GM21825 (cell line): ENCODE results near the gene VWA8.
"Not testable (repeated sequence)": the region's sequence is repeated elsewhere in the genome, so short reads cannot be mapped to it uniquely, and the experiment has no call there.

ENCODE experiments used
- ATAC-seq: cut with Tn5 transposase; IDR thresholded peaks from one replicate; pipeline ENCODE4 v1.9.1; 2021; ENCODE audit warnings: mild to moderate bottlenecking, moderate library complexity; ENCODE audit not compliant: unreplicated experiment

VWA8 gene

GRCh38 chr13:41859565-41859964 lies 101.3 kb downstream of the VWA8 start:
- no peak for ATAC-seq

DNA sequence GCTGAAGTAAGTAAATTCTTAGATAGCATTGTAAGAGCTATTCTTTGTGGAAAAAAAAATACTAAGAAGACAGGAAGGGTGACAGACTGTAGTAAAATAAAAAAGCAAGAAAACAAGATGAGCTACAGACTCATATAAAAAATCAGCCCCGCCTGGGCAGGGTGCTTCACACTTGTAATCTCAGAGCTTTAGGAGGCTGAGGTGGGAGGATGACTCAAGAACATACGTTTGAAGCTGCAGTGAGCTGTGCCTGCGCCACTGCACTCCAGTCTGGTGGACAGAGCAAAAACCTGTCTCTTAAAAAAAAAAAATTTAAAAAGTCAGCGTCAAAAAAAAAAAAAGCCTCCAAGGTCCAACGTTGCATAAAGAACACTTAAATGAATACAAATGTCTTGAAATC lies 102.1 kb downstream of the VWA8 start:
- ATAC-seq: no peak

DNA sequence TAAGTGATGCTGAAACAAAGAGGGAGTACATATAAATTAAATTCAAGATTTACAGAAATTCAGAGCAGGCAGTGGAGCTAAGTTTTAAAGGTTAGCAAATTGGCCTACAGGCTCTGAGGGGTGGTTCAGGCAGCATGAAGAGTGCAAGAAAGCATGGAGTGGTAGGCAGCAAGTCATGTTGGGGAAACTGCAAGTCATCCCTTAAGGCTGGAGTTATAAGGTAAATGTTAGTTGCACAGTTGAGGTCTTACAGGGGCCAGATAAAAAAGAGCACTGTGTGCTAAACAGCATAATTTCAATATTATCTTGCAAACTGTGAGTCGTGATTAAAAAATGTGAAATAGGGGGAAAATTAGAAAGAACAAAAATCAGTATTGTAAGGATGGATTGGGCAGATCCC lies 106.2 kb downstream of the VWA8 start:
- ATAC-seq: no peak

DNA sequence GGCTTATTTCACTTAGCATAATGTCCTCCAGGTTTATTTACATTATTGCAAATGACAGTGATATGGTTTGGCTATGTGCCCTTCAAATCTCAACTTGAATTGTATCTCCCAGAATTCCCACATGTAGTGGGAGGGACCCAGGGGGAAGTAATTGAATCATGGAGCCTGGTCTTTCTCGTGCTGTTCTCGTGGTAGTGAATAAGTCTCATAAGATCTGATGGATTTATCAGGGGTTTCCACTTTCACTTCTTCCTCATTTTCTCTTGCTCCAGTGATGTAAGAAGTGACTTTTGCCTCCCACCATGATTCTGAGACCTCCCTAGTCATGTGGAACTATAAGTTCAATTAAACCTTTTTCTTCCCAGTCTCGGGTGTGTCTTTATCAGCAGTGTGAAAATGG lies 109.6 kb downstream of the VWA8 start:
- ATAC-seq: no peak

DNA sequence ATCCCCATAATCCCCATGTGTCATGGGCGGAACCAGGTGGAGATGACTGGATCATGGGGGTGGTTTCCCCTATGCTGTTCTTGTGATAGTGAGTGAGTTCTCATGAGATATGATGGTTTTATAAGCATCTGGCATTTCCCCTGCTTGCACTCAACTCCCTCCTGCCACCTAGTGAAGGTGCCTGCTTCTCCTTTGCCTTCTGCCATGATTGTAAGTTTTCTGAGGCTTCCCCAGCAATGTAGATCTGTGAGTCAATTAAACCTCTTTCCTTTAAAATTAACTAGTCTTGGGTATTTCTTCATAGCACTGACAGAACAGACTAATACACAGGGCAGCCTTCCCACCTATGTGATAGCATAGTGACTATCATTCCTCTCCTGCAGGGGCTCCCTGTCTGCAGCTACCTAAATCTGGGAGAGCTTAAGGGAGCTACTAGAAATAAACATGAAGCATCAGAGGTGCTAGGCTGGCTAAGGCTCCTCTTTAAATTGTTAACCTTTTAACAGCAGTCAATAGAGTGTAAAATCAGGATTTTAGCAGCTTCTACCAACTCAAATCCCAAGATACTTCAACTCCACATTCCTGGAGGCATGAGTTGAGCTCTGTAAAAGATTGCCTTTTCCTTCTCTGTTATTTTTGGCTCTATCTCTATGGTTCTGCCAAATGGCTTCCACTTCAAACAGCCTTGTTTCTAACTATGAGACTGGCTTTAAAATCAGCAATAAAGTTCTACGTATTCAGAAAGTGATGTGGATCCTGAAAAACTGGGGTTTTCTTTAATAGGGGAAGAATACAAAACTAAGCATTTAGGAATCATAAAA lies 112.3 kb downstream of the VWA8 start:
- no peak for ATAC-seq

DNA sequence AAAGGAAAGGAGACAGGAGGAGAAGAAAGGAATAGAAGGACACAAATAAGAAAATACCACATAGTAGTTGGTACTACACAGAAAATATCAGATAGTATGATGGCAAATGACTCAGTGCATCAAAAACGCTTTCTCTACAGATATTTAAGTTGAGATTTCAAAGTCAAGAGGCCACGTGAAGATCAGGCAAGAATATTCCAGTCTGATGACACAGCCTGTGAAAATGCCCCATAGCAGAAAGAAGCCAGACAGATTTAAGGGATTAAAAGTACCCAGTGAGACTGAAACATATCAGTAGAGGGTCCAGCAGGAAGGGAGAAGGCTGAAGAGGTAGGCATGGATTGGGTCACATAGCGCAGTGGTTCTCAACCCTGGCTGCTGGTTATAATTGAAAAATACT lies 113.7 kb downstream of the VWA8 start:
- ATAC-seq: no peak

DNA sequence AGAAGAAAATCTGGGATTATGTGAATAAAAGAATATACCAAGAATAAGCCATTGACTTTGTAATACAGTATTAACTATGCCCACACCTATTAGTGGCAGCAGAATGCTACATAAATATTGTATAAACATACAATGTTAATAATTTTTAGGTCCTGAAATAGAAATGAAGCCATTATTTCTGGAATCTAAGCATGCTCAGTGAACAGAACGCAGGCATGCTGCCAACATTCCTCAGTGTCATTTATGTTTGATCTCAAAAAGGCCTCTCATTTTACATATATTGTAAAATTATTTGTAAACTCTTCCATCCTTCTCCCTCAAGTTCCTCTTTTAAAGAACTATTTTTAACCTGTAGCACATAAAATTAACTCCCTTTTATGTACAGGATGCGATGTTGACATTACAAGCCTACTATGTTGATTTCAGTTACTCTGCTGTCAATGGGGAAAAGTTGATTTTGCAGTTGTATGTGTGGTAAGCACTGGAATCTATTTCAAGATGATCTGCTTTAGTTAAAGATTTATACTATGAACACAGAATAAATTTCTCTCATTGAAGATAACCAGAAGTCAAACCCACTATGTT lies 118.8 kb downstream of the VWA8 start:
- no peak for ATAC-seq

- no peak for ATAC-seq
Observed at GRCh38 chr13:41837629-41838028, 123.3 kb downstream of the VWA8 start.

- ATAC-seq: no peak
Observed at GRCh38 chr13:41835871-41836270, 125.0 kb downstream of the VWA8 start.

- not testable (repeated sequence) for ATAC-seq
Observed at GRCh38 chr13:41834697-41835096, 126.2 kb downstream of the VWA8 start.

DNA sequence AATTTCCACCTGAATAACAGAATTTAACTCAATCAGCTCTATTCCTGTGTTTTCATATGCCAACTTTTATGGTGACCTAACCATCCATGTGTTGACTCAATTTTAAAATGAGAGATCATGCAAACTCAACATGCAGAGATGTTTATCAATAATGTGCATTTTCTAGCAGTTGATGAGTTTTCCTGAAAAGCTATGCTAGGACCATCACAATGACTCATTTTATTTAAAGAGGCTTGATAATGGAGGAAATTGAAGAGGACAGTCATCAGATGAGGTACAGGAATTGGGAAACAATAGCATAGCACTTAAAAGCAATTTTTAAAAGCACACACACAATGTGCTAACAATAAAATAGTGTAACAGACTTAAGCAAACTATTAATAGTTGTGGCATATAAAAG lies 127.1 kb downstream of the VWA8 start:
- ATAC-seq: no peak

- ATAC-seq: no peak
Observed at GRCh38 chr13:41833201-41833600, 127.7 kb downstream of the VWA8 start.

DNA sequence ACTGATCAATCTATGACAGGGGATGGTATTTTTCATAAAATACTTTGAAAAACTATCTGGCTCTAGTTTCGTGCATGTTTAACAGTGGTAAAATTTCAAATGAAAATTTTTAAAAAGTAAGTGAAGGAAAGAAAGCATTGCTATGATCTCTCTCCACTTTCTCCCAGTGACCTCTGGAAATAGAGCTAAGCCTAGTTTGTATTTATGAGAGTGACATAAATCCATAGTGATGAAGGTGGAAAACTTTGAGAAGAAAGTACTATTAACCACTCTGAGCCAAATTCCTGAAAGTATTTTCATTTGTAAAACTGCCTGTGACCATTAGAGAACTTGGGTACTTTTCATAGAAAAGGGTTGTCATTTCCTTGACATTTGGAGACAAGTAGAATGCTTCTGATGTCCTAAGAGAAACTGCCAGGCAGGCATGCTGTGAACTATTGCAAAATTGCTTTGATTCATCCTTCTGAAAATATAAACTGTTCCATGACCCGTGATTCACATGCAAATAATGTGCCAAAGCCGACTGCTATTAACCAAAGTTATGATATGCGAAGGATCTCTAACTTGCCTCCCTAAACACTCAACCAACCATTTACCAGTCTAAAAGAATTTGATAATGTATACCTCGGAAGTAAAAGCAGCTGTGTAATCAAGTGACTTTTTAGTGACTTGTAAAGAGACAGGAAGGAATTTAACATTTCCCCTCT lies 133.2 kb downstream of the VWA8 start:
- no peak for ATAC-seq

DNA sequence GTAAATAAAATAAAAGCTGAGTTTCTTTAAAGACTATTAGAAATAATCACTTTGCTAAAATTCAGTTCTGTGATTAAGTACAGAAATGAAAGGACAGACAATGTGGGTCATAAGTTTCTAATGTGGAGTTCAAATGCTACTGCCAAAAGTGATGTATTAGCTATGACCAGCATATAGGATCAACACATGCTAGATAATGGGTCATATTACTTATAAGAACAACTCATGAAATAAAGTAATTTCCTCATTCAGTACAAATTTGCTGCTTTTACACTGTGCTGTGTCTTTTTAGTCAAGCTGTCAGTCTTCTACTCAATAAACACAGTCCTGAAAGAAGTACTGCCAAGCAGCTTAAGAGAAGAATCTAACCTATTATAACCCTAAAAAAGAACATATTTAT lies 135.2 kb downstream of the VWA8 start:
- no peak for ATAC-seq

DNA sequence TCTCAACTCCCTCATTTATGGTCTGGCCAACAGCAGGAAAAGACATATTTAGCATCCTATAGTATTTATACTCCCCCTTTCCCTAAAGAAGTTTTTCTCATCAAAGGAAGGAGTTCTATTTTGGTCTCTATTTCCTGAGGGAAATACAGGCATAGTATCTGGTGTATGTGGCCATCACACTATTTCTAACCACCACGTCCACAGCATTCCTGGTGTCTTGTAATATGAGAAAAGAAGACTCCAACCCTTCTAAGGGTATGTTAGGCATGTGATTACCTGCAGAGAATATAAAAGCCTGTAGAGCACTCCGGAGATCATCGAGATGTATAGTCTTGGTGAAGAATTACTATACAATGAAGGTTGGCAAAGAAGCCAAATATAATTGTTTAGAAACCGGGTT lies 137.4 kb downstream of the VWA8 start:
- ATAC-seq: no peak

- no peak for ATAC-seq
Observed at GRCh38 chr13:41822560-41822959, 138.3 kb downstream of the VWA8 start.

DNA sequence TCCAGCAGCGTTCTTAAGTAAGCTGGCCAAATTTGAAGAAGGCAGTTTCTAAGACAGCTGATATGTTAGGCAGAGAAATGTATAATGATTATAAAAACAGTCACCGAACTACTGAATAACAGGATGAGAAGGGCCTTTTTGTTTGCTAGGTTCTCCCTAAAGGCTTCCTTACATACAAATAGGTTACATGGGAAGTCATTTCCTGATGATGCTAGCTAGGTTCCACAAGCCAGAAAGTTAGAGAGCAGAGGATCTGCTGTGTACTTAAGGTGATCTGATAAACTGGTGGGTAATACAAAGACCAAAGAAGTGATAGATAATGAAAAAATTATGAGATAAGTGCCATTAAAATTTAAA lies 139.7 kb downstream of the VWA8 start:
- ATAC-seq: no peak

DNA sequence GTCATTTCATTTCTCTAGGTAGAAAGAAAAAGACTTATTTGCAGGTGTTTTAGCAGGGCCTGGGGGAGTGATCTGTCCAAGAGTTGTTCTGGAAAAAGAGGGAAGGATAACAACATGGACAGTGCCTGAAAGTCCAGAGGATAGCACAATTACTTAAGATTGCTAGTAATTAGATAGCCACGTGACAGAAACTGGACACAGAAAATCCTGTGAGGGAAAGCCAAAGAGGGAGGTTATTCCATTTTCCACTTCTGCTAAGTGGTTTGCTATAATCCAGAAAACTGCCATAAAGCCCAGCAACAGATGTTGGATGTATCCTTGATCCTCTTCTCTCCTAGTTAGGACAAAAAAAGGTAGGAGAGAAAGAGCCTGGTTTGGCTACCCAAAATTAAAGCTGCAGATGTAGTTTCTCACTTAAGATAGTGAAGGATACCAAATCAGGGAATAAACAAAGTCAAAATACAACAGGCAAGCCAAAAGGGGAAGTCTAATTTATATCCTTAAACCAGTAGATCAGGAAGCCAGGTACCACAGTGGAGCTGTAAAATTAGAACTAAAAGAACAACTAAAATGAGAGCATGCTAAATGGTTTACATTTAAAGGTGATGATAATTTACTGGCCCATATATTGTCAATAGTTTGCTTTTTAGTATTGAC lies 140.2 kb downstream of the VWA8 start:
- ATAC-seq: no peak

- ATAC-seq: no peak
Observed at GRCh38 chr13:41816057-41816456, 144.9 kb downstream of the VWA8 start.

- ATAC-seq: no peak
Observed at GRCh38 chr13:41813426-41813825, 147.5 kb downstream of the VWA8 start.

DNA sequence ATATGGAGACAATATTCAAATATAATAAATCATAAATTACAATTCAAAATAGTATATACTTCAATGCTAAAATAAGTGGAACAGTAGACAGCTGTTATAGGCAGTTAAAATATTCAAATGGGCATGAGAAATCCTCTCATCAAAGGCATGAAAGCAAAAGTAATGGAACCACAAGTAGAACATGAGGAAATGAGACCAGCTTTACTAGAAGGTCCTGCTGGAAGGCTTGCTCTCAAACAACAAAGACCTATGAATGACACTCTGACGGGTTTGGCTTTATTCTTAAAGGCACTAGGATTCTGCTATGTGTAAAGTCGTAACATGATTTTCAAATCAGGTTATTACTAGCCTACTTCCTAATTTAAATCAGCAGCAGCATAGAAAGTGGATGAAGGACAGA lies 148.1 kb downstream of the VWA8 start:
- ATAC-seq: peak; percentile 75

- no peak for ATAC-seq
Observed at GRCh38 chr13:41812237-41812636, 148.7 kb downstream of the VWA8 start.
